Activated CD4-positive, alpha-beta T cell treated with anti-CD3 and anti-CD28 coated beads, Interleukin-2, amount 50 U/mL, for 4 hours (primary cell): Measurements from ENCODE around the gene A2ML1.
"Not testable (repeated sequence)": the region's sequence is repeated elsewhere in the genome, so short reads cannot be mapped to it uniquely, and the experiment has no call there.

Experiments
- DNase-seq, 2 experiments: peaks; one replicate each; pipeline ENCODE4 v3.0.0-alpha.2; 2020

Gene A2ML1

GRCh38 chr12:8822298-8822697 is at the start of gene A2ML1:
Gene A2ML1, plus strand, starts transcription at chr12:8822621. Its CDS starts 31 bp downstream, at chr12:8822652.
- no peak for DNase-seq

DNA sequence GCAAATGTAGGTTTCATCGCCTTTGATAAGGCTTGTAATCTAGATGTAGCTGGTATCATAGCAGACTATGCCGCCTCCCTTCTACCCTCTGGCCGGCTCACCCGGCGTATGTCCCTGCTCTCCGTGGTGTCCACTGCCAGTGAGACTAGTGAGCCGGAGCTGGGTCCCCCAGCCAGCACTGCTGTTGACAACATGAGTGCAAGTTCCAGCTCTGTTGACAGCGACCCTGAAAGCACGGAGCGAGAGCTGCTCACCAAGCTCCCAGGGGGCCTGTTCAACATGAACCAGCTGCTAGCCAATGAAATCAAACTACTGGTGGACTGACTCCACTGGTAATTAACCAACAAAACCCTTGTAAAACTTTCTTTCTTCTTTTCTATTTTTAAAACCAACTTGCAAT is 49.0 kb upstream of the A2ML1 start:
- DNase-seq: no peak

GRCh38 chr12:8779281-8779680 is 43.1 kb upstream of the A2ML1 start:
- no peak for DNase-seq

DNA sequence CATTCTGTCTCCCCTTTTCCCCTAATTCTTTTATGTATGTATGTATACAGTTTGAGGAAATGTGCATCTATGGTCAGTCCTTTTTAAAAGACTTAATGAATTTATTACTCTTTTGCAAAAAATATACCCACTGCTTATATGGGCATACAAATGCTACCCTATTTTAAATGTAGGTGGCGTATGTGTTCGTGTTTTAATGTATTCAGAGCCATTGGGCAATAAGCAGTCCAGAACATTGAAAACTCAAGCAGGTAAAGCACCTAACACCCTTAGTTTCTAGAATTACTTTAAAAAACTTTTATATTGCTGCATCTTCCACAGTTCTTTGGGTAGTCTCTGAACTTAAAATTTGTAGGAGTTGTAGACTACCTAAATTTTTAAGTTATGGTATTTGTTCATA is 42.6 kb upstream of the A2ML1 start:
- no peak for DNase-seq

GRCh38 chr12:8780389-8780788 is 42.0 kb upstream of the A2ML1 start:
- no peak for DNase-seq

DNA sequence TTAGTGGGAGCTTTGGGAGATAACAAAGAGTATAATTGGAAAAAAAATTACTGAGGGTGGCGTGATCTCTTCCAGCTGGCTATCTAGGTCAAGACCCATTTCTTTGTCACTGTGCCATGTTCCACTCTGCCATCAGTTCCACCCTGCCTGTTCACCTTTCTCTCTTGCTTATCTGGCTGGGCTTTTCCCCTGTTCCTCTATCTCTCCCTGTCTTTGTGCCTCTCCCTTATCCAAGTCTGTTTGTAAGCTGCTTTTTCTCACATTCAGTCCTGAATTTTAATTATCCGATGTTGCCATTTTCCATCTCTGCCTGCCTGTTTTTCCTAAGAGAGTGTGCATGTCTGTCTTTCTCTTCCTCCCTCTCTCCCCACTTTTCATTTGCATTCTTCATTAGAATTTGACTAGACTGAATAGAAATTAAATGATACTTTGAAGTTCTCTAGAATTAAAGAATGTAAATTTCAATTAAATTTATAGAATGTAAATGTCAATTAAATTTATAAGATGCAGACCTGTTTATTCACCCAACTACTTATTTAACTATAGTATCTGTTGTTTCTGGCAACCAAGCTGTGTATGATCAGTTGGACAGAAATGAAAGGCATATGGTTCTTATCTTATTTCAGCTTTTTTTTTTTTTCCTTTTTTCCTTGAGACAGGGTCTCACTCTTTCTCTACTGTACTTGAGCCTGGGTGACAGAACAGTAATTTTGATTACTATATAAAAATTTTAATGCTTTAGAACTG is 40.9 kb upstream of the A2ML1 start:
- no peak for DNase-seq

DNA sequence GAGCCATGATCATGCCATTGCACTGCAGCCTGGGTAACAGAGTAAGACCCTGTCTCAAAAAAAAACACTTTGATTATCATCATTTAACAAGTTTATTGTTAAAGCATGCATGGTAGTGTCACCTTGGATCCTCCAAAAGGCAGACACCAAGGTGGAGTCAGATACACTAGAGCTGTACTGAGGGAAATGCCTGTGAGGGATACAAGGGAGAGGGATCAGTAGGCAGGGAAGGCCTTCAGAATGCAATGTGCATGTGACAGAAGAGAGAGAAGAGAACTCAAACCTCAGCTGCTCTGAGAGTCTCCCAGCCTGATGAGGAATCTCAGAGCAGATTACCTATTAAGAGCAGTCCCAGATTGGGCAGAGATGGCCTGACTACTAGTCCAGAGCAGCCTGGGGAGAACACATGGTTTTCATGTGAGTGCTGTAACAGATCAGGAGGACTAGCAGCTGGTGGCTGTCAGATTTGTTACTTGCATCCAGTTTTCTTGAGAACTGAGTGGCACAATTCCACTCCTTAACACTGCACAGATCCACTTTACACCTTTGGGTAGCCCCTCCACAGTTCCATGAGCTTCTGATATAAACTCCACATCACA is 38.0 kb upstream of the A2ML1 start:
- DNase-seq: no peak

DNA sequence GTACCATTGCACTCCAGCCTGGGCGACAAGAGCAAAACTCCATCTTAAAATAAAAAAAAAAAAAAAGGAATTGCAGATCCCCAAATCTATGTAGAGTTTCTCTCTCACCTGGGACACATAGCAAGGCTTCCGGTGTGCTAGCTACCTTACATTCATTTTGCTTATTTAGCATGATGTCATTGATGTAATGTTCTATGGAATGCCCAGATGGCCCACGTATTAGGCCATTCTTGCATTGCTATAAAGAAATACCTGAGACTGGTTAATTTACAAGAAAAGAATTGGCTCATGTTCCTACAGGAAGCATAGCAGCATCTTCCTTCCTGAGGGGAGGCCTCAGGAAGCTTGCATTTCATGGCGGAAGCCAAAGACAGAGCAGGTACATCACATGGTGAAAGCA is 36.9 kb upstream of the A2ML1 start:
- DNase-seq: no peak

DNA sequence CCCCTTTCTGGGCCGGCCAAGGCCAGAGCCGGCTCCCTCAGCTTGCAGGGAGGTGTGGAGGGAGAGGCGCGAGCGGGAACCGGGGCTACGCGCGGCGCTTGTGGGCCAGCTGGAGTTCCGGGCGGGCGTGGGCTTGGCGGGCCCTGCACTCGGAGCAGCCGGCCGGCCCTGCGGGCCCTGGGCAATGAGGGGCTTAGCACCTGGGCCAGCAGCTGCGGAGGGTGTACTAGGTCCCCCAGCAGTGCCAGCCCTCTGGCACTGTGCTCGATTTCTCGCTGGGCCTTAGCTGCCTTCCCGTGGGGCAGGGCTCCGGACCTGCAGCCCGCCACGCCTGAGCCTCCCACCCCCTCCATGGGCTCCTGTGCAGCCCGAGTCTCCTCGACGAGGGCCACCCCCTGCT is 35.2 kb upstream of the A2ML1 start:
- not testable (repeated sequence) for DNase-seq

- DNase-seq: not testable (repeated sequence)
Measured at GRCh38 chr12:8788706-8789105, 33.7 kb upstream of the A2ML1 start.

DNA sequence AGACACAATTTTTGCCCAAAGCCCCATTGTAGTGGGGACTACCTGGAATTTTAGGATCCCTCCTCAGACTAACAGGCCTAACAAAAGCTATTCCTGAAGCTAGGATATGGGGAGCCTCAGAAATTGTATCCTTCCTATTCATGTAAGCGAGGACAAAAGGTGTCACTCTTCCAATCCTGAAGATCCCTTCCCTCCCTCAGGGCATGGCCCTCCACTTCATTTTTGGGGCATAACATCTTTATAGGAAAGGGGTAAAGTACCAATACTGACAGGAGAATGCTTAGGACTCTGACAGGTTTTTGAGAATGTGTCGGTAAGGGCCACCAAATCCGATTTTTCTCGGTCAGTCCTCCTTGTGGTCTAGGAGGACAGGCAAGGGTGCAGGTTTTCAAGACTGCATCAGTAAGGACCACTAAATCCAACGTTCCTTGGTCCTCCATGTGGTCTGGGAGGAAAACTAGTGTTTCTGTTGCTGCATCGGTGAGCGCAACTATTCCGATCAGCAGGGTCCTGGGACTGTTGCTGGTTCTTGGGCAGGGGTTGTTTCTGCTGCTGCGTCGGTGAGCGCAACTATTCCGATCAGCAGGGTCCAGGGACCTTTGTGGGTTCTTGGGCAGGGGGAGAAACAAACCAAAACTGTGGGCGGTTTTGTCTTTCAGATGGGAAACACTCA is 32.9 kb upstream of the A2ML1 start:
- DNase-seq: not testable (repeated sequence)

DNA sequence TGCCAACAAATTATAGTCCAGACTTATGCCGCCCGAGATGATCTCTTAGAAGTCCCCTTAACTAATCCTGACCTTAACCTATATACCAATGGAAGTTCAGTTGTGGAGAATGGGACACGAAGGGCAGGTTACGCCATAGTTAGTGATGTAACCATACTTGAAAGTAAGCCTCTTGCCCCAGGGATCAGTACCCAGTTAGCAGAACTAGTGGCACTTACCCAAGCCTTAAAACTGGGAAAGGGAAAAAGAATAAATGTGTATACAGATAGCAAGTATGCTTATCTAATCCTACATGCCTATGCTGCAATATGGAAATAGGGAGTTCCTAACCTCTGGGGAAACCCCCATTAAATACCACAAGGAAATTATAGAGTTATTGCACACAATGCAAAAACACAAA is 29.2 kb upstream of the A2ML1 start:
- DNase-seq: not testable (repeated sequence)

DNA sequence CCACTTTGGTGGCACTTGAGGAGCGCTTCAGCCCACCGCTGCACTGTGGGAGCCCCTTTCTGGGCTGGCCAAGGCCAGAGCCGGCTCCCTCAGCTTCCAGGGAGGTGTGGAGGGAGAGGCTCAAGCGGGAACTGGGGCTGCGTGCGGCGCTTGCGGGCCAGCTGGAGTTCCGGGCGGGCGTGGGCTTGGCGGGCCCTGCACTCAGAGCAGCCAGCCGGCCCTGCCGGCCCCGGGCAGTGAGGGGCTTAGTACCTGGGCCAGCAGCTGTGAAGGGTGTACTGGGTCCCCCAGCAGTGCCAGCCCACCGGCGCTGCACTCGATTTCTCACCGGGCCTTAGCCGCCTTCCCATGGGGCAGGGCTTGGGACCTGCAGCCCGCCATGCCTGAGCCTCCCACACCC is 27.8 kb upstream of the A2ML1 start:
- DNase-seq: not testable (repeated sequence)

DNA sequence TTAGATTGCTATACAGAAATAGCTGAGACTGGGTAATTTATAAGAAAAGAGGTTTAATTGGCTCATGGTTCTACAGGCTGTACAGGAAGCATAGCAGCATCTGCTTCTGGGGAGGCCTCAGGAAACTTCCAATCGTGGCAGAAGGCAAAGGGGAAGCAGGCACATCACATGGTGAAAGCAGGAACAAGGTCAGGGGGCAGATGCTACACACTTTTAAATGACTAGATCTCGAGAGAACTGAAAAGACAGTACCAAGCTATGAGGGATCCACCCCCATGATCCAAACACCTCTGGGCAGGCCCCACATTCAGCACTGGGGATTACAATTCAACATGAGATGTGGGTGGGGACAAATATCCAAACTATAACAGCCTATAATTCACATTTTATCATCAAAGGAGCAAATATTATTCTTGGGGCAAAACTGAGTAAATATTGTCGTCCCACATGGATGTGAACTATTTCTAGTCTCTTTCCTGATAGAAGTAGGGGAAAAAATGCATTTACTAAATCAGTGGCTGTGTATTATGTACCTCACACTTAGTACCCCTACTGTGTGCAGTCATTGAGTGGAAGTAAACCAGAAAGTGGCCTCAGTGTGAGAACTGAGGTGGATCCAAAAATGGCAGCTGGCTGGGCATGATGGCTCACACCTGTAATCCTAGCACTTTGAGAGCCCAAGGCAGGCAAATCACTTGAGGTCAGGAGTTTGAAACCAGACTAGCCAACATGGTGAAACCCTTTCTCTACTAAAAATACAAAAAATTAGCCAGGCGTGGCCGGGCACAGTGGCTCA is 25.4 kb upstream of the A2ML1 start:
- no peak for DNase-seq

DNA sequence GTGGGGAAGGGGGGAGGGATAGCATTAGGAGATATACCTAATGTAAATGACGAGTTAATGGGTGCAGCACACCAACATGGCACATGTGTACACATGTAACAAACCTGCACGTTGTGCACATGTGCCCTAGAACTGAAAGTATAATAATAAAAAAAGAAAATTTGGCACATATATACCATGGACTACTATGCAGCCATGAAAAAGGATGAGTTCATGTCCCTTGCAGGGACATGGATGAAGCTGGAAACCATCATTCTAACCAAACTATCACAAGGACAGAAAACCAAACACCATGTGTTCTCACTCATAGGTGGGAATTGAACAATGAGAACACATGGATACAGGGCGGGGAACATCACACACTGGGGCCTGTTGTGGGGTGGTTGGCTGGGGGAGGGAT is 21.2 kb upstream of the A2ML1 start:
- DNase-seq: not testable (repeated sequence)

DNA sequence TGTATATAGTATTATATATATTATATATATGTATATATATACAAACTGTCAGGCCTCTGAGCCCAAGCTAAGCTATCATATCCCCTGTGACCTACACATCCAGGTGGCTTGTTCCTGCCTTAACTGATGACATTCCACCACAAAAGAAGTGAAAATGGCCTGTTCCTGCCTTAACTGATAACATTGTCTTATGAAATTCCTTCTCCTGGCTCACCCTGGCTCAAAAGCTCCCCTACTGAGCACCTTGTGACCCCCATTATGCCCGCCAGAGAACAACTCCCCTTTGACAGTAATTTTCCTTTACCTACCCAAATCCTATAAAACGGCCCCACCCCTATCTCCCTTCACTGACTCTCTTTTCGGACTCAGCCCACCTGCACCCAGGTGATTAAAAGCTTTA is 17.6 kb upstream of the A2ML1 start:
- DNase-seq: not testable (repeated sequence)

- not testable (repeated sequence) for DNase-seq
Measured at GRCh38 chr12:8805487-8805886, 16.9 kb upstream of the A2ML1 start.

- not testable (repeated sequence) for DNase-seq
Measured at GRCh38 chr12:8807084-8807483, 15.3 kb upstream of the A2ML1 start.

- not testable (repeated sequence) for DNase-seq
Measured at GRCh38 chr12:8810112-8810511, 12.3 kb upstream of the A2ML1 start.

DNA sequence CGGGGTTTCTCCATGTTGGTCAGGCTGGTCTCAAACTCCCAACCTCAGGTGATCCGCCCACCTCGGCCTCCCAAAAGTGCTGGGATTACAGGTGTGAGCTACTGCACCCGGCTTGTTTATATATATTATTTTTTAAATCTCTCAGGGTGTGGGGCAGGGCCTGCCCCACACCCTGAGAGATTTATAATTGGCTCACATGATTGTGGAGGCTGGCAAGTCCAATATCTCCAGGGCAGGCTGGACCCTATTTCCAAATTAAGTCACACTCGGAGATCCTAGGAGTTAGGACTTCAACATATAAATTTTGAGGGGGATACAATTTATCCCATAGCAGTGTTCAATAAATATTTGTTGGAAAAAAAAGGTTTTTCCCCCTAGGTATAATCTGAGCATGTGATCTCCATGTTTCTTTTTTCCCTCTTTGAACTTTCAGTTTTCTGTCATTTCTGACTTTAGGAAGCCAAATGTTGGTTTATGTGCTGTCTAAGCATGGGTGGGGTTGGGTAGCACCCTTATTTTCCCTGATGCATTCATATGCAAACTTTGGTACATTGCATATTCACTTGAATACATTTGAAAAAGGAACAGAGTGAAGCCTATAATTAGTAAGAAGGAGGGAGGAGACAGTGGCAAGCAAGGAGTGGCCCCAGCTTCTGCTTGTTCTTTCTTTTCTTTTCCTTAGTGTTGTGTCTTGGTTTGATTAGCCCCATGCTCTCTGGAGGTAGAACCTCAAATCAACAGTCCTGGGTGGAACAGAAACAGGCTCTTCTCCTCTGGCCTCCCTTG is 8.7 kb upstream of the A2ML1 start:
- DNase-seq: no peak

- DNase-seq: no peak
Measured at GRCh38 chr12:8816448-8817050, 5.9 kb upstream of the A2ML1 start.

GRCh38 chr12:8817856-8818255 is 4.6 kb upstream of the A2ML1 start:
- DNase-seq: no peak
